SKM-1 treated with dmso at 0.1 percent for 144 hours (cell line): ENCODE measurements around the gene SOWAHA.
"Not testable (repeated sequence)": the region's sequence is repeated elsewhere in the genome, so short reads cannot be mapped to it uniquely, and the experiment has no call there.

Experiments used
- DNase-seq: peaks from one replicate; lab custom pipeline; 2025; ENCODE audit not compliant: unreplicated experiment; lab: John Stamatoyannopoulos, UW

Gene SOWAHA

DNA sequence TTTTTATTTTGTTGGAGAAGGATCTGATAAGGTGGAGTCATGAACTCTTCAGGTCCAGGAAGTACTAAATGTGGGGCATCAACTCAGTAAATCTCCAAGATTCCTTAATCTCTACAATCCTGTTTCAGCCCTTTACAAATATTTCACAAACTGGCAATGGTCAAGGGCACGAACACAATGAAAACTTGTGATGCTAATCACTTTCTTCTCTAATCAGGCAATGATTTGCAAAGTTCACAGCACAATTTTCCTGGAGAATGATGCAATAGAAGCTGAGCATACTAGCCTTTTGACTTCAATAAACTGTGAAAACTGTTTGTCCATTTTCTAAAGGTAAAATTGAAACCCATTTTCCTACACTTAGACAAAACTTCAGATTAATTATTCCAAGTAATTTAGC, 36.2 kb downstream of the SOWAHA start:
- no peak for DNase-seq

DNA sequence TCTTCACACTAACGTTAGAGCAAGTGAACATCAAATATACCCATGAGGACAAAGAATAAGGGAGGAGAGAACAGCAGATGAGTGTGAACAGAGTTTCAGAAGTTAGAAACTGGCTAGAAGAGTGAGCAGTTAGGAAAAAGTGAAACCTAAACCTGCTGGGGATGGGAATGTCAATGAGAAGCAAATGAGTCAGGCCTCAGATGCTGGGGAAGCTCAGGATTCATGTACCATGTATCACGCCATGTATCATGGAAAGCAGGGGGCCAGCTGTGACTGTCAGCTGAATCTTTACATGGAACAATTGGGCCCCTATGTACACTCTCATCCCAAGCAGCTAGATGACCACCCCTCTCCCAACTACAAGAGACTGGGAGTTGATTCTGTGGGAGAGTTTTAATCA, 37.0 kb downstream of the SOWAHA start:
- no peak for DNase-seq

DNA sequence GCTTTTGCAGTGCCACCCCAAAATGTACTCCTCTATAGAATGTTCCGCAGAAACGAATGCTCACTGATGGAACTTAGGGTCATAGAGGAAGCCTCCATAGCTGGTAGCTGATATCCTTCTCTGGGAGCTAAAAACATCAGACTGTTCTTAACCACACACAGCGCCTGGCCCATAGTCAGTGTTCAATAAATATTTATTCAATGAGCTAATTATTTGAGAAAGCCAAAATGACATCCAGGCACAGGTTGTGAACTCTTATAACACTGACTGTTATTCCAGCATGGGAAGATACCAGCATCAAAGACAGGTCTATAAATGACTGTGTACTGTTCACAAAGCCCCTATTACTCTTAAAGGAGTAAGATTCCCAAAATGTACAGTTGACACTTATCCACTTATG, 40.2 kb downstream of the SOWAHA start:
- DNase-seq, result no peak

DNA sequence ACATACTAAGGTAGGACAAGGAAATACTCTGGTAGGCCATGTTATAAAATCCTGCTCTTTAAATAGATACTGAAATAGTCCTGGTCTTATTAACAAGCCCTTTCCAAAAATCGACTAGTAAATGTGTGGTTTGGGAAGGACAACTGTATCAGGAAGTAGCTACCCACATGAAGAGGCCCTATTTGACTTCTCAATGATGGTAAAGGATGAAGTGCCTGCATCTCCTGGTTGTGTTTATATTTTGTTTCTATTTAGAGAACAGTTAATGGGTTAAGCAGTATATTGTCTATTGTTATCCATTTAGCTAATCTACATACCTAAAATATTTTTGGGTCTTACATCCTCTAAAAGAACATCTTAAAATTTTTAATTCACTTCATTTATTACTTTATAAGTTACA, 40.7 kb downstream of the SOWAHA start:
- no peak for DNase-seq

DNA sequence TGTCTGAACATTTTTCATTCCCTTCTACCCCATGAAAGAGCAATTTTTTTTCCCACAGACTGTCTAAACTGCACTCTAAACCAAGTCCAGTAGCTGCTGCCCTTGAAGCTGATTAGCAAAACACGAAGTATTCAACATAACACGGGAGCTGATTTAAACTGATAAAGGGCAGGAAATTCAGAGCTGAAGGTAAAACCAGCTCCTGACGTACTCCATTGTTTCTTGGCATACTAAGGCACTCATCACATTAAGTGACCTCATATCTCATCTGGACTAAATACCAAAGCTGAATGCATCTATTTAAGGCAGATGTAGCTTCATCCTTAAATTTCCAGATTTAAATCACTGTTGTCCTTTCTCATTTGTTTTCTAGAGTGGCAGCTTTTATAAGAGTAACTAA, 41.2 kb downstream of the SOWAHA start:
- DNase-seq, result no peak

DNA sequence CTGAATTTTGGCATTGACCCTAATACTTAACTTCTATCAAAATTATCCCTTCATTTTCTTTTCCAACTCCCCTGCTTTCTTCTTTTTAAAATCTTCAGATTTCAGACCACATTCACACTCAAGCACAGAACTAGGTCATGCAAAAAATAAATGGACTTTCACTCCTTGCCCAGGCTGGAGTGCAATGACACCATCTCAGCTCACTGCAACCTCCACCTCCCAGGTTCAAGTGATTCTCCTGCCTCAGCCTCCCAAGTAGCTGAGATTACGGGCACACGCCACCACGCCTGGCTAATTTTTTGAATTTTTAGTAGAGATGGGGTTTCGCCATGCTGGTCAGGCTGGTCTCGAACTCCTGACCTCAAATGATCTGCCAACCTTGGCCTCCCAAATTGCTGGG, 41.9 kb downstream of the SOWAHA start:
- not testable (repeated sequence) for DNase-seq

DNA sequence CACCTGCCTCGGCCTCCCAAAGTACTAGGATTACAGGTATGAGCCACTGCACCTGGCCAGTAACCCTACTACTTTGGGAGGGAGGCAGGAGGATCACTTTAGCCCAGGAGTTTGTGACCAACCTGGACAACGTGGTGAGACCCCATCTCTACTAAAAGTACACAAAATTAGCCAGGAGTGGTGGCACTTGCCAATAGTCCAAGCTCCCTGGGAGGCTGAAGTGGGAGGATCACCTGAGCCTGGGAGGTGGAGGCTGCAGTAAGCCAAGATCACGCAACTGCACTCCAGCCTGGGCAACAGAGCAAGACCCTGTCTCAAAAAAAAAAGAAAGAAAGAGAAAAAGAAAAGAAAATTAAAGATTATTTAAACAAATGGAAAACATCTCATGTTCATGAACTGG, 42.9 kb downstream of the SOWAHA start:
- no peak for DNase-seq

DNA sequence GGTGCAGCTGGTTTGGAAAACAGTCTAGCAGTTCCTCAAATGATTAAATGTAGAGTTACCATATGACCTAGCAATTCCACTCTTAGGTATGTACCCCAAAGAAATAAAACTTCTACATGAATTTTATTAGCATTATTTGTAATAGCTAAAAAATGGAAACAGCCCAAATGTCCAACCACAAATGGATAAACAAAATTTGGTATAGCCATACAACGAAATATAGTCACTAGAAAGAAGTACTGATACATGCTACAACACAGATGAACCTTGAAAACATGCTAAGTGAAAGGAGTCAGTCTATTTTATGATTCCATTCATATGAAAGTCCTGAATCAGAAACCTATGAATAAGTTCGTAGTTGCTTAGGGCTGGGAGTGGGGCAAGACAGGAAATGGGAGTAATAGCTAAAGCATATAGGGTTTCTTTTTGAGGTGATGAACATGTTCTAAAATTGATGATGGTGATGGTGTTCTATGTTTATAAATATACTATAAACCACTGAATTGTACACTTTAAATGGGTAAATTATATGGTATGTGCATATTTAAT, 46.9 kb downstream of the SOWAHA start:
- no peak for DNase-seq

DNA sequence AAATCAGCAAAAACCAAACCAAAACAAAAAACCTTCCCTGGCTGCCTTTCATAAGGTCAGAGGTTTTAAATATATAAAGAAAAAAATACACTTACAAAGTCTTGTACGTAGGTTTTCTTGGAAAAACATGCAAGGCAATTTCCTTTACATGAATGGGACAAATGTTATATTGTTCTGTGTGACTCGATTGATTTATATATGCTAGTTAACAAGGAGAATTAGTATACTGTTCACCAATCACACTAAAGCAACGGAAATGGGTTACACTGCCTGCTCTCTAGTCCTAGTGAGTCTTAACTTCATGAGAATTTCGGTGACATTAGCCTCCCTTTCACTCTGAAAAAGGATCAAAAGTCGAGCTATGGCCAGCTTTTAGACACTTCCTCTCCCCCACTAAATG, 47.6 kb downstream of the SOWAHA start:
- no peak for DNase-seq

DNA sequence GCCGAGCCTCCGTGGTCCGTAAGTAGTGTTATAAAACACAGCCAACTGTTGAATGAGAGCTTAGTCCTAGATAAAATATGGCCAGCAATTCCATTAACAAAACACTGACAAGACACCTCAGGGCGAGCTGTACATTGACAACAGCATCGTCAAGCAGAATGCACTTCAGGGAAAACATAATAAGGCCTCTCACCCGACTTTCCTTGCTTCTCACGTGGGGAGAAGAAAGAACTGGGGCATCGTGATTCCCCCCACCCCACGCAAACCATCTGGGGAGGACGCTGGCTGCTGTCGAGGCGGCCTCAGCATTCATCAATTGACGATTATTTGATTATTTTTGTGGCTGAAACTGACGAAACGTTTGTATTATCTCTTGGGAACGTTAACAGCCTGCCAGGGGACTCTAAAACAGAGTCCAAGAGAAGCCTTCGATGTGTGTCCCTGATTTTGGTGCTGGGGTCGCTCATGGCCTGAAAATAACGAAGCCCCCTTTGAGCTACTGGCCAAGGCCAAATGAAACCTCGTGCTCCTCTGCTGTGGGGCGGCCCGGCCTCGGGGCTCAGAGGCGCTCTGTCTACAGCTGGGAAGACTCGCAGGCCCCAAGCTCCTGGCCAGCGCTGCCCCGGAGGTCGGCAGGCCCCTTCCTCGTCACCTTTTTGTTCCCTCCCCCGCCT, 52.7 kb downstream of the SOWAHA start:
- DNase-seq, result no peak
